Measurements from ENCODE around the gene CAMSAP1.

The CAMSAP1 gene

GRCh38 chr9:135908093-135908753, 877 bp upstream of the CAMSAP1 start:
- Histone ChIP-seq H3K4me1 (ENCODE audit: control insufficient read depth, insufficient read depth, low read length) (no peaks in the 10 kb centered on the region; the same call in 1 of the 2 replicates), H3K36me3 (ENCODE audit: control insufficient read depth in 2 of 2, insufficient read depth in 1 of 2, low read length in 2 of 2) (peaks cover 11 to 45% of the 10 kb centered on the region in 2 experiments; a peak in 2 of 3 replicates), H3K9me3 (ENCODE audit: control insufficient read depth, insufficient read depth, low read depth, low read length) (no peaks in the 10 kb centered on the region), H3K4me3 (ENCODE audit: low read depth, low read length) (peak overlapping the region; percentile 65), H3K27ac (ENCODE audit: extremely low read depth, low read depth, low read length) (peak overlapping the region; percentile 77)
- ChIA-PET POLR2A (interaction anchor here (0.6 to 1.3 kb wide), 7 partner anchors 13 to 144 kb away, joined by 3 to 7 read pairs (median 4); partner anchors contain the start of gene UBAC1), CTCF (no interaction called here)
- no peak for TF ChIP-seq INSM2 (tag by site-specific recombination; IDR thresholded peaks at IDR 0.05)
- TF ChIP-seq KLF1 (tag by site-specific recombination; IDR thresholded peaks at IDR 0.05): 0 out of 2 replicates have a peak, but pooled peaks have one; percentile 19
- TF ChIP-seq GLIS1 (tag by site-specific recombination; IDR thresholded peaks at IDR 0.05): 0 out of 2 replicates have a peak, but pooled peaks have one; percentile 0
- no peak; the same call in 1 of the 2 replicates for TF ChIP-seq REST (tag by site-specific recombination; IDR thresholded peaks at IDR 0.05)
- TF ChIP-seq ZNF248 (tag by site-specific recombination; IDR thresholded peaks at IDR 0.05): no peak
- TF ChIP-seq ZNF555 (tag by site-specific recombination; conservative IDR thresholded peaks at IDR 0.05): no peak
- no peak; the same call in 1 of the 2 replicates for TF ChIP-seq ZBTB20 (tag by site-specific recombination; IDR thresholded peaks at IDR 0.05)
- TF ChIP-seq ZSCAN4 (tag by site-specific recombination; IDR thresholded peaks at IDR 0.05): no peak
- TF ChIP-seq ZNF175 (tag by site-specific recombination; IDR thresholded peaks at IDR 0.05): no peak
- no peak for TF ChIP-seq ZNF155 (tag by site-specific recombination; IDR thresholded peaks at IDR 0.05)
- no peak for TF ChIP-seq ZNF324 (tag by site-specific recombination; IDR thresholded peaks at IDR 0.05)
- no peak; the same call in 1 of the 2 replicates for TF ChIP-seq HIC1 (tag by site-specific recombination; IDR thresholded peaks at IDR 0.05)
- TF ChIP-seq HOXA7 (CRISPR knock-in tag; IDR thresholded peaks at IDR 0.05; ENCODE audit: borderline replicate concordance): no peak
- no peak for TF ChIP-seq ZNF26 (tag by site-specific recombination; IDR thresholded peaks at IDR 0.05)
- no peak for TF ChIP-seq ZNF530 (tag by site-specific recombination; IDR thresholded peaks at IDR 0.05; ENCODE audit: low read depth)
- TF ChIP-seq ZNF266 (tag by site-specific recombination; IDR thresholded peaks at IDR 0.05; ENCODE audit: low read depth): no peak
- TF ChIP-seq ZNF488 (tag by site-specific recombination; IDR thresholded peaks at IDR 0.05): no peak
- peak; percentile 24 for TF ChIP-seq ZBTB8A (tag by site-specific recombination; IDR thresholded peaks at IDR 0.05)
- peak; percentile 4; the same call in 1 of the 2 replicates for TF ChIP-seq ZFHX2 (tag by site-specific recombination; conservative IDR thresholded peaks at IDR 0.05)
- no peak for TF ChIP-seq ZNF121 (tag by site-specific recombination; IDR thresholded peaks at IDR 0.05)
- no peak for TF ChIP-seq GLI2 (tag by site-specific recombination; IDR thresholded peaks at IDR 0.05; ENCODE audit: borderline replicate concordance, low read depth)
- no peak for TF ChIP-seq ZNF16 (tag by site-specific recombination; IDR thresholded peaks at IDR 0.05; ENCODE audit: low read depth)
- no peak for TF ChIP-seq ZFP41 (tag by site-specific recombination; IDR thresholded peaks at IDR 0.05; ENCODE audit: borderline replicate concordance)
- no peak for TF ChIP-seq ZSCAN23 (tag by site-specific recombination; IDR thresholded peaks at IDR 0.05)
- TF ChIP-seq ZNF223 (tag by site-specific recombination; IDR thresholded peaks at IDR 0.05): no peak
